Measurements from ENCODE around the gene SEMA4G.

Gene SEMA4G

DNA sequence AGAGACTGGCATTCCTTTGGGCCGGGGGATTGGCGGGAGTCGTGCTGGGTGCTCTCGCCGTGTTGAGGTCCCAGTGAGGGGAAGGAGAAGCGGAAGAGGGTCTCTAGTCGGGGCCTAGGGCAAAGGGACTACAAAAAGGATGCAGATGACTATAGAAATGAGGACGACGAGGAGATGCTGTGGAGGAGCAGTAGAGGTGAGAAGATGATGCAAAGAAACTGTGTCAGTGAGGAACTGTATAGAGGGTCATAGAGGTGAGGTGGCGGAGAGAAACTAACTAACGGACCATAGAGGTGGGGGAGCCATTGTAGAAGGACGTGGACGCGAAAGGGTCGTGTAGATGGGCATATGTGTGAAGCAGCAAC lies 18.4 kb downstream of the SEMA4G start:
- no peak for DNase-seq (ENCODE audit: low read depth in 2 of 2)

DNA sequence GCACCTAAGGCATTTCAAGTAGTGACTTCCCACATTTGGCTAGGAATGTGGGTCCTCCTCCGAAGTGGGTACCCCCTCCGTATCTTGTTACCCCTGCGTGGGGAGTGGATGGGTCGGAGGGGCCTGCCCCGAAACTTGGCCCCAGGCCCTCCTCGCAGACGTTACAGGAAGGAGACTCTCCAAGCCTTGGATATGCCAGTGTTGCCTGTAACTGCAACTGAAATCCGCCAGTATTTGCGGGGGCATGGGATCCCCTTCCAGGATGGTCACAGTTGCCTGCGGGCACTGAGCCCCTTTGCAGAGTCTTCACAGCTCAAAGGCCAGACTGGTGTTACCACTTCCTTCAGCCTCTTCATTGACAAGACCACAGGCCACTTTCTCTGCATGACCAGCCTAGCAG lies 18.9 kb downstream of the SEMA4G start:
- no peak for DNase-seq (ENCODE audit: low read depth in 2 of 2)

GRCh38 chr10:100989088-100989487 lies 19.8 kb downstream of the SEMA4G start:
- DNase-seq (ENCODE audit: low read depth in 2 of 2) = no peak

DNA sequence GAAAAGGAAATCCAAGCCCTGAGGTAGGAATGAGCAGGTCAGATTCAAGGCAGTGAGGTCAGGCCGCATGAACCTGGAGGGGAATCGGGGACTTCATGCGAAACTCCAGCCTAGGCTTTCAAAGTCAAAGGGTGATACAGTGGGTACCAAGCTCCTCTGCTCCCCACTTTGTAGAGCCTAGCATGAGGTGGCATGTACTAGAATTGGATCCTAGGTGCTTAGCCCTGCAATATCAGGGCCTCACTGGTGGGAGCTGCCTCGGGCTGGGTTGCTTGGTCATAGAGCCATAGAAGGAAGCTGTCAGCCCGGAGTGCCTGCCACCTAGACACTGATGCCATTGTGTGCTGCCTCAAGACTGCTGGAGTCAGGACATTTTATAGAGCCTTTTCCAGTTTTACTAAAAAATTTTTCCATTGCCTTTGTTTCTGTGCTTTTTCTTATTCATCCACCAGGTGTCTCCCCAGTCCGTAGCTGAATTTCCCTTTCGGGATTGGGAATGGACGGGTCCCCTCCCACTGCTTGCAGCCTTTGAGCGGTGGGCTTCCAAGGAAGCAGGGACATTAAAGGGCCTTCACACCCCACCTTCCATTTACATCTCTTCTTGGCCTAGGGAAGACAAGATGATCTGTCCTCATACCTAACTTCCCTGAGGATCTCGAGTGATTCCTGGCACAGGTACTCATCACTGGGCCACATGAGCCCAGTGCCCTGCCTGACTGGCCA lies 24.8 kb downstream of the SEMA4G start:
- no peak for DNase-seq (ENCODE audit: low read depth in 2 of 2)

DNA sequence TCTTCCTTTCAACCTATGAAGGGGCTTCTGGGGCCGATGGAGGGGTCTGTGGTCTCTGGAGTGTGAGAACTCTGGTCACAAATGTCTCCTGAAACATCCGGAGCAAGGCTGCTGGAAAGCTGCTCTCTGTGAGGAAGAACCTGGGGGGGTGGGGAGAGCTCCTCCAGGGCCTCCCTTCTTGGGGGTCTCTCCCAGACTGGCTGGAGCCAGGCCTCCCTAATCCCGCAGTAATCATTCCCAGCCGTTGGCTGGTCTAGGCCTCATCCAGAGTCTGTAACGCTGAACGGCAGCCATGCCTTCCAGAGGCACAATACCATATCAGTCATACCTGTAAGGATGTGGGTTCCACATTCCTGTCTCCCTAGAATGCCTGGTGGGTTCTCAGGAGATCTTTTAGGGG lies 25.9 kb downstream of the SEMA4G start:
- DNase-seq (ENCODE audit: low read depth in 2 of 2) = no peak

- no peak for DNase-seq (ENCODE audit: low read depth in 2 of 2)
Observed at GRCh38 chr10:100996678-100997359, 27.5 kb downstream of the SEMA4G start.

DNA sequence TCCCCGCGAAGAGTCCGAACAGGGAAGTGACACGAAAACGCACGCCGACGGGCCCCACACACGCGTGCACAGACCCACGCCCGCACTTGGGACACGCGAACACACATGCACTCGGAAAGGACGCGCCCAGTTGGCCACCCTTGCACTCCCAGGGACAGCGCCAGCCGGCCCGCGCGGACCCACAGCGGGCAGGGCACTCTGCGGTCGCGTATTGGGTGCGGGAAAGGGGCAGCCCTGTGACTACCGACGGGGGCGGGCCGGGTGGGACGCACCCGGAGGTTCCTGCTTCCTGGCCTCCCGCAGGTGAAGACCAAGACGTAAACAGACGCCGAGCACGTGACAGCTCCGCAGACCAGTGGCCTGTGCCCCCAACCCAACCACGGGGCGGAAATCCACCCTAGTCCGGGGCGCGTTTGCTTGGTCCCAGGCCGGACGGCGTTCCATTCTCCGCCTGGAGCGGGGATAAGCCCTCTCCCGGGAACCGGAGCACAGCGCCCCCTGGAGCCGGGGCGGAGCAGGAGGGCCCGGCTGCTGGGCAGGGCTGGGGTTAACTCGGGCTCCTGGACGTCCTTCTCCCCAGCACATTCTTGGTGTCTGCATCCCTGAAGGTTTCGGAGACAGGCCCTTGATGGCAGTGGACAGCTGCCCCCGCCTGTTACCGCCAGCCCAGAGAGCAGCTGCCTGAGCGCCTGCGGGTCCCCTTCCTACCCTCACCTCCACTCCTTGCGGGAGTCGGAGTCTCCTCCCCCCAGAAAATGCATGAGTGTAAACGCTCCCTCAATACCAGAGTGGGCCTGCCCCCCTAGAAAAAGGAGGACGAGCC lies 28.3 kb downstream of the SEMA4G start:
- DNase-seq (ENCODE audit: low read depth in 2 of 2) = peak; percentile 47 to 64

- DNase-seq (ENCODE audit: low read depth in 2 of 2) = peak; percentile 41 to 63
Observed at GRCh38 chr10:100998183-100998990, 29.1 kb downstream of the SEMA4G start.

DNA sequence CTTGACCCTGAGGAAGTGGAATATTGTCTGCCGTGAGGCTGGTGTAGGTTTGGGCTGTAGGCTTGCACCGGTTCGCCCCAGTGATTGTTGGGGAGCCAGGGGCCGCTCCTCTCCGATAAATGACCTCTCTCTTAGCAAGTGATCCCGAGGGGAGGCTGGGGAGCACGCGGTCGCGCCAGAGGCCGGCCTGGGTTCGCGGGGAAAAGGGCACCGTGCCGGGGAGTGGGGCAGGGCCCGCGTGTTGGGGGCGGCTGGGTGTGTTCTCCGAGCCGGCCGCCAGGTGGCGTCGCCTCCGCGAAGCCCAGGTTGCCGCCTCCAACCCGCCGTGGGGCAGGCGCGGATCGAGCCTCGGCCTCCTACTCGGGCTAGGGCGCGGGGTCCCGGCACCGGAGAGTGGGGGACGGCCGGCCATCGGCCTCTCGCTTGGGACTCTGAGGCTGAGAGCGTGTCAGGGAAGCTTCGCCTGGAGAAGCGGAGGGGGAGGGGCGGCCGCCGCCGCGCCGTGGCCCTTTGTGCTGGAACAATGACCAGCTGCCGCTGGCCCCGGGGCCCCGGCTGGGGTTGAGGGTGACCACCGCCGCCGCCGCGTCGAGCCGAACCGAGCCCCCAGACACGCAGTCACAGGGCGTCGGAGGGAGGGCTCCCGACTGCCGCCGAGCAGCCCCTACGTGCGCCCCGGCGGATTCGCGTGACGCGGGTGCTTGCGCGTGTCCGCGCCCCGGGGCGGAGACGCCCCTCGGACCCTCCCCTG lies 29.9 kb downstream of the SEMA4G start:
- DNase-seq (ENCODE audit: low read depth in 2 of 2) = peak; percentile 43 to 72

DNA sequence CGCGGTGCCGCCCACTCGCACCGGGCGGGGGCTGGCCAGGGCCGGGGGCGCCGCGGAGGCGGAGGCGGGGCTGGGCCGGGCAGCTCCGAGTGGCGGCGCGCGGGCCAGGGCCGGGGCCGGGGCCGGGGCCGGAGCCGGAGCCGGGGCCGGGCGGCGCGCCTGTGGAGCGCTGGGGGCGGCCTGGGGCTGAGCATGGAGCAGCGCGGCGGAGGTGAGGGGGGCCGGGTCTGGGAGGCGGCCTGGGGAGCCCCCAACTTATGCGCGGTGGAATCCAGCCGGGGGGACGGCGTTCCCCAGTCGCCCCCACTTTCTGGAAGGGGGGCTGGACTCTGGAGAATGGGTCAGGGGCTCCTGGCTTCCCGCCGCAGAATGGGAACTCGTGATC lies 30.4 kb downstream of the SEMA4G start, which contains the start of gene LZTS2:
TSS of gene LZTS2 (plus strand) at position 67 of the 385 bp plus-strand sequence. CDS start 2,731 bp downstream, outside the sequence.
- DNase-seq (ENCODE audit: low read depth in 2 of 2) = no peak

DNA sequence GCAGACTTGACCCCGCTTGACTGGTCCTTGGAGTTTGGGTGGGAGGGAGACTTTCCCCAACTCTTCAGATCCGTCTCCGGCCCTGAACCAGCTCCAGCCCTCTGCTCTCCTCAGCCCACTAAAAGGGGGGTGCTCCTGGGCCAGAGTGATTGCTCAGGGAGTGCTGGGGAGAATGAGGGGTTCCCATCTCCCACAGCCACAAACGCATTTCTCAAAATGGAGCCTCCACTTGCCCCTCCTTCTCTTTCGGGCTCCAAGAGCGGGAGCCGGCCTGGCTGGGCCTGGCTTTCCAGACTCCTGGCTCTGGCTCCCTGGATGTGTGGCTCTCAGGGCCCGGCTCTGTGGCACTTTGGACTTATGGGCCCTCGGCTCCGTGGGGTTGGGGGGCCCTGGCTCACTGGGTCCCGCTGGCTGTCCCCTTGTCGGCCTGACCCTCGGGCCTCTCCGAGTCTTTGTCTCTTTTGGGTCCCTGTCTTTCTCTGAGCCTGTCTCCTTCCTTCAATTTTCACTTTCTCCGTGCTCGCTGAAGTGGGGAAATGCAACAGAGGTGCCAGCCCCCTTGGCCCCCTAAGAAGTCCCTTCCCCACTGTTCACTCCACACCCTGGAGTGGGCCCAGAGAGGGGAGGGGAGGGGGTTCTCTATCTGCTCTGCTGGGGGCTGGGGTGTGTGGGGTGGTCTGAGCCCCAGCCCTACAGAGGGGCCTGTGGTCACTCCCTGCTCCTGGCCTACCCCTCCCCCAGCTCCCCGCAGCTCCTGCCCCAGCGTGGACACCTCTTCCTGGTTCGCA lies 31.0 kb downstream of the SEMA4G start:
- DNase-seq (ENCODE audit: low read depth in 2 of 2) = no peak

- DNase-seq (ENCODE audit: low read depth in 2 of 2) = no peak
Observed at GRCh38 chr10:101000915-101001658, 31.8 kb downstream of the SEMA4G start.

DNA sequence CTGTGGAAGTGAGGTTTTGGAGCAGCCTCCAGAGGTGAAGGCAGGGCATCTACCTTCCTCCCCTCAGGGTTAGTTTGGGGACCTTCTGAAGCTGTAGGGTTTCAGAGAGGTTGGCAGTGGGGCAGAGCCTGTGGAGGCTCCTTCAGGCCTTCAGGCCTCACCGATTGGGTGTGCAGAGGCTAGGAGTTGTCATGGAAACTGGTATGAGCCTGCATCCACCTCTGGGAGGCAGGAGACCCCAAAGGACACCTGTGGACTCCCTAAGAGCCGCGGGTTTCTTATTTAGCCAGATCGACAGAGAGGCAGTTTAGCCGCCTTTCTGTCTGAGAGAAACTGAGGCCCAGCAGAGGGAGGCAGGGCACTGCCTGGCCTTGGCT lies 32.3 kb downstream of the SEMA4G start:
- no peak for DNase-seq (ENCODE audit: low read depth in 2 of 2)

DNA sequence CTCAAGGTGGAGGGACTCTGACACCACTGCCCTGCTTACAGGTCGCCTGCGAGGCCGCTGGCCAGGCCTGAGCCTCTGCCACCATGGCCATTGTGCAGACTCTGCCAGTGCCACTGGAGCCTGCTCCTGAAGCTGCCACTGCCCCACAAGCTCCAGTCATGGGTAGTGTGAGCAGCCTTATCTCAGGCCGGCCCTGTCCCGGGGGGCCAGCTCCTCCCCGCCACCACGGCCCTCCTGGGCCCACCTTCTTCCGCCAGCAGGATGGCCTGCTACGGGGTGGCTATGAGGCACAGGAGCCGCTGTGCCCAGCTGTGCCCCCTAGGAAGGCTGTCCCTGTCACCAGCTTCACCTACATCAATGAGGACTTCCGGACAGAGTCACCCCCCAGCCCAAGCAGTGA lies 33.2 kb downstream of the SEMA4G start:
- DNase-seq (ENCODE audit: low read depth in 2 of 2) = no peak

- no peak for DNase-seq (ENCODE audit: low read depth in 2 of 2)
Observed at GRCh38 chr10:101003639-101004206, 34.4 kb downstream of the SEMA4G start.

GRCh38 chr10:101005361-101005760 lies 36.1 kb downstream of the SEMA4G start:
- no peak for DNase-seq (ENCODE audit: low read depth in 2 of 2)

- DNase-seq (ENCODE audit: low read depth in 2 of 2) = no peak
Observed at GRCh38 chr10:101005869-101006567, 36.7 kb downstream of the SEMA4G start.

DNA sequence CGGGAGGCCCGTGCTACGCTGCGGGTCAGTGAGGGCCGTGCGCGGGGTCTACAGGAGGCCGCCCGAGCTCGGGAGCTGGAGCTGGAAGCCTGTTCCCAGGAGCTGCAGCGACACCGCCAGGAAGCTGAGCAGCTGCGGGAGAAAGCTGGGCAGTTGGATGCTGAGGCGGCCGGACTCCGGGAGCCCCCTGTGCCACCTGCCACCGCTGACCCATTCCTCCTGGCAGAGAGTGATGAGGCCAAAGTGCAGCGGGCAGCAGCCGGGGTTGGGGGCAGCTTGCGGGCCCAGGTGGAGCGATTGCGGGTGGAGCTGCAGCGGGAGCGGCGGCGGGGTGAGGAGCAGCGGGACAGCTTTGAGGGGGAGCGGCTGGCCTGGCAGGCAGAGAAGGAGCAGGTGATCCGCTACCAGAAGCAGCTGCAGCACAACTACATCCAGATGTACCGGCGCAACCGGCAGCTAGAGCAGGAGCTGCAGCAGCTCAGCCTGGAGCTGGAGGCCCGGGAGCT lies 37.3 kb downstream of the SEMA4G start:
- no peak for DNase-seq (ENCODE audit: low read depth in 2 of 2)

Measured in stimulated activated CD4-positive, alpha-beta T cell treated with anti-CD3 and anti-CD28 coated beads, Interleukin-15, amount 100 ng/mL, for 48 hours (primary cell).